H7 (cell line): ENCODE data around the gene SURF1. TPM values are rescaled to one million over a fixed set of nuclear protein-coding genes. Genes with fewer than 3 reads are reported as not detected.
A peak's percentile ranks its signal among the peaks of the same experiment; 100 is the strongest.

ENCODE experiments used
- DNase-seq: peaks from one replicate; pipeline ENCODE4 v3.0.0; 2012
- H3K27me3 ChIP-seq: 2 replicates; pipeline ENCODE4 v1.6.0; 2011; ENCODE audit warnings: mild to moderate bottlenecking, low read length; ENCODE audit not compliant: control insufficient read depth, insufficient read depth
- H3K36me3 ChIP-seq: replicated peaks from 2 replicates; pipeline ENCODE4 v1.5.1; 2011; ENCODE audit warnings: low read length; ENCODE audit not compliant: control insufficient read depth, insufficient read depth
- H3K4me3 ChIP-seq: 2 replicates; pipeline ENCODE4 v1.5.1; 2011; ENCODE audit warnings: low read depth, mild to moderate bottlenecking, control low read depth, low read length, moderate library complexity; ENCODE audit not compliant: insufficient read depth
- total RNA-seq: library from RNA; depleted of rRNA; stranded (reverse); fragments of >200 nt; shearing (Covaris generic); gene quantifications from 2 replicates; pipeline ENCODE4 v1.2.3, GENCODE V29; 2014

SURF1 gene
- total RNA-seq, 1 experiment from 2014 or later: 31.8 TPM

GRCh38 chr9:133360400-133361393 is 4.4 kb upstream of the SURF1 start:
- Histone ChIP-seq H3K4me3 (no peak overlapping the region), H3K36me3 (peaks cover 37% of the 10 kb centered on the region), H3K27me3 (no peaks in the 10 kb centered on the region)
- DNase-seq: no peak

DNA sequence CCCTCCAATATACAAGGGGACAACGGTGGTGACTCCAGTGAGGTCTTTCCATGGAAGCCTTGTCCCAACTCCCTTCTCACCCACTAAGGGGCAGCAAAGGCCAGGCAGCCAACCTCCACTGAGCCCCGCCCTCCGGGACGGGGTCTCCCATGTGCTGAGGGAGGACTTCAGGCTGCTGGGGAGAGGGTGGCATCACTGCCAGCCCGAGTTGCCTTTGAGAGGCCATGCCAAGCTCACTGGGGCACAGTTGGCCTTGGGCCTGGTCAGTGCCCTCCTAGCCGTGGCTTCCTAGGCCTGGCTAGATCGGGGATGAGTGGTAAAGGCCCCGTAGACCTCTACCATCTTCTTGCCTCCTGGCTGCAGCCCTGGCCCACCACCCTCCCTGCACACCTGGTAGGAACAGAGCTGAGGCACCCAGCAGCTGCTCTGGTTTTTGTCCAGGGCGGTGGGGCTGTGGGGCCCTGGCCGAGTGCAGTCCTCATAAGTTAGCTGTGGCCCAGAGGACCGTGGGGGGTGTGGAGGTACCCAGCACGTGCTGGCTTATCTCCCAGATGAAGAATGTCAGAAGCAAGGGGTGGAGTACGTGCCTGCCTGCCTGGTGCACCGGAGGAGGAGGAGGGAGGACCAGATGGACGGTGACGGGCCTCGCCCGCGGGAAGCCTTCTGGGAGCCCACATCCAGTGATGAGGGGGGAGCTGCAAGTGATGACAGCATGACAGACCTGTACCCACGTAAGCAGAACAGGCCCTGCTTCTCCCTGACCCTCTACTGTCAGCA is 3.3 kb upstream of the SURF1 start:
- H3K36me3 ChIP-seq: peaks cover 28% of the 10 kb centered on the region
- H3K27me3 ChIP-seq: no peaks in the 10 kb centered on the region
- DNase-seq: peak; percentile 90
- no peak overlapping the region for H3K4me3 ChIP-seq

DNA sequence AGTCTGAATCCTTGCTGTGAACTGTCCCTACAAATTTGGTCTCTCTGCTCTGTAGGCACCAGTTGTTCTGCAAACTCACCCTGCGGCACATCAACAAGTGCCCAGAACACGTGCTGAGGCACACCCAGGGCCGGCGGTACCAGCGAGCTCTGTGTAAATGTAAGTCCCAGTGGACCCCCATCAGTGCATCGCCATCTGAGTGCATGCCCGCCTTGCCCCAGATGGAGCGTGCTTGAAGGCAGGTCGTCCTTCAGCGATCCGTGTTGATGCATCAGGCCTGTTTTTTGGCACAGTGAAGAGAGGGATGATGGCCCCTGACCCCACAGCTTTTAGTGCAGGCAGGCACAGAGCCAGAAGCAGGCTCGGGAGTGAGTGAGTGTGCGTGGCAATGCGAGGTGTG is 1.4 kb upstream of the SURF1 start:
- H3K4me3 ChIP-seq: peak overlapping the region; percentile 81
- no peaks in the 10 kb centered on the region for H3K27me3 ChIP-seq
- peaks cover 18% of the 10 kb centered on the region for H3K36me3 ChIP-seq
- DNase-seq: no peak

- H3K36me3 ChIP-seq: peaks cover 24% of the 10 kb centered on the region
- DNase-seq: peak; percentile 58
Observed at GRCh38 chr9:133355881-133356357, 368 bp downstream of the SURF1 start.

GRCh38 chr9:133354766-133355165 is 1.5 kb downstream of the SURF1 start:
- Histone ChIP-seq H3K27me3 (no peaks in the 10 kb centered on the region), H3K36me3 (peaks cover 32% of the 10 kb centered on the region), H3K4me3 (no peak overlapping the region)
- no peak for DNase-seq

More at GRCh38 chr9:133355881-133356357, 368 bp downstream of the SURF1 start:
- Histone ChIP-seq H3K4me3 (peak overlapping the region; percentile 85), H3K27me3 (no peaks in the 10 kb centered on the region)

- DNase-seq: no peak
- Histone ChIP-seq H3K4me3 (no peak overlapping the region), H3K27me3 (no peaks in the 10 kb centered on the region), H3K36me3 (peaks cover 40% of the 10 kb centered on the region)
Observed at GRCh38 chr9:133353548-133353947, 2.7 kb downstream of the SURF1 start.

DNA sequence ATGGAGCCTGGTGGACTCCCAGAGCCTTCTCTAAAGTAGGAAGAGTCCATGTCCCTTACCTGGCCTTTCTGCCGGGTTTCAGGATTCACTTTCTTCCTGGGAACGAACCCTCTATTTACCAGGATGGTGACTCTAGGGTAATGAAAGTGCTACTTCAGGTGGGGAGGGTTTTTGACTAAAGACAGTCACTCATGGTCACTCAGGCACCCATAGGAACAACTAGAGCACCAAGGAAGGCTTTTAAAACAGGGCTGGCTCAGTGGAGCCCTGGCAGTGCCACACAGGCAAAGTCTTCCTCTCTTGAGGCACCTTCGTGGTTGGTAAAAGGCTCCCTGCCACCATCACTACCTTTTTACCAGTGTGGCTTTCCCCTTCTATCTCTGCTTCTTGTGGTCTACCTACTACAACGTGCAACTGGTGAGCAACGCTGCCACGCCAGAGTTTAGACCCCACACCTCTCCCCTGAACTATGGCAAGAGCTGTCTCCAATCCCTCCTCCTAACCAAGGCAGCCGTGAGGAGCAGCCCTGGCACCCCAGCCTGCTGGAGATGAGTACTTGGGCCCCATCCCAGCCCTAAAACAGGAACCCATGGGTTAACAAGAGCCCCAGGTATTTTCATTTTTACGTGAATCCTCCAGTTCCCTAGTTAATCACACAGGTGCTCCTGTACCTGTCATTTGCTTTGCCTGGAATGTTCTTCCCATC is 3.5 kb downstream of the SURF1 start:
- Histone ChIP-seq H3K4me3 (no peak overlapping the region), H3K27me3 (no peaks in the 10 kb centered on the region), H3K36me3 (peaks cover 37% of the 10 kb centered on the region)
- no peak for DNase-seq

DNA sequence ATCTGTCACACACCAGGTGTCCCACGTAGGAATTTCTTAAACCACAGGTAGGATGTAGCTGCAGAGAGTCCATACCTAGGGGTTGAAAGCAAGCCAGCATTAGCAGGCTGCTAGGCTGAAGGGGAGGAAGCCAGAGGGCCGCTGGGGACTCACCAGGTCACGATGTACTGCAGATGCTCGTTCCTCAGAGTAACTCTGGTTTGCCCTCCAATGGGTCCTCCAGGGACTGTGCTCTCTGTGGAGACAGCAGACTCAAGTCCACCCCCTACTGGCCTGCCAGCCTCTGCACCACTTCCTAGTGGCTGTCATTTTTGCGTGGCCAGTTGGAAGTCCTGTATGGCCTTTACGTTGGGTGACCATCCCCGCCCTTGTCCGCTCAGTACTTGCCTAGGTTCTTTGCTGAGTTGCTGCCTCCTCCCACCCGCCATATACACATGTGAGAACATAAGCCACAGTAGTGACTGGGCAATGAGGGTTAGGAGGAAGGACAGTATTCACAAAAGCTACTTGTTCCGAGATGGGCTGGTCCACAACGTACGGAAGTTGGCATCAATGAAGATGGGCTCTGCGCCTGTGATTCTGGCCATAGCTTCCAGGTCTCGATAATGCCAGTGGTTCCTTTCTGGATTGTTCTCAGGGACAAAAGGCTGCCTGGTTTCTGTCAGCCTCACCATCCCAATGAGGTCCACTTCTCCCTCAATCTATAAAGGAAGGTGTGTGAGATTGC is 4.2 kb downstream of the SURF1 start:
- no peaks in the 10 kb centered on the region for H3K27me3 ChIP-seq
- no peak overlapping the region for H3K4me3 ChIP-seq
- DNase-seq: peak; percentile 85
- H3K36me3 ChIP-seq: peaks cover 37% of the 10 kb centered on the region

- no peak for DNase-seq
- H3K27me3 ChIP-seq: no peaks in the 10 kb centered on the region
- H3K36me3 ChIP-seq: peaks cover 37% of the 10 kb centered on the region
- H3K4me3 ChIP-seq: no peak overlapping the region
Observed at GRCh38 chr9:133351526-133351907, 4.8 kb downstream of the SURF1 start.

- peaks cover 46% of the 10 kb centered on the region for H3K36me3 ChIP-seq
- no peaks in the 10 kb centered on the region for H3K27me3 ChIP-seq
- no peak overlapping the region for H3K4me3 ChIP-seq
- DNase-seq: no peak
Observed at GRCh38 chr9:133349965-133350616, 6.2 kb downstream of the SURF1 start.

GRCh38 chr9:133348718-133349573 is 7.3 kb downstream of the SURF1 start:
- Histone ChIP-seq H3K27me3 (no peaks in the 10 kb centered on the region), H3K4me3 (peak overlapping the region; percentile 100), H3K36me3 (peaks cover 56% of the 10 kb centered on the region)
- DNase-seq: no peak

GRCh38 chr9:133347985-133348717 is 8.1 kb downstream of the SURF1 start, which contains the start of the genes MED22 and RPL7A:
Gene MED22 (minus strand): TSS chr9:133348131. CDS start chr9:133346662, 1,469 bp downstream.
Gene RPL7A (plus strand): TSS chr9:133348218. CDS start chr9:133348244, 26 bp downstream.
- peaks cover 64% of the 10 kb centered on the region for H3K36me3 ChIP-seq
- H3K27me3 ChIP-seq: no peaks in the 10 kb centered on the region
- peak within 1 kb of the TSS; percentile 100 for H3K4me3 ChIP-seq
- DNase-seq: peak; percentile 95
